Stimulated activated naive CD8-positive, alpha-beta T cell treated with anti-CD3 and anti-CD28 coated beads, Interleukin-15, Interleukin-2, amounts not matched to agents 100 ng/mL and 50 ng/mL, for 24 hours (primary cell): Measurements from ENCODE around the gene CCT7.
A peak's percentile ranks its signal among the peaks of the same experiment; 100 is the strongest.

ENCODE experiments used
- H3K27ac Mint-ChIP-seq: one replicate; pipeline ENCODE4 v1.8.0; 2021; ENCODE audit warnings: mild to moderate bottlenecking, mixed read lengths
- H3K27me3 Mint-ChIP-seq: one replicate; pipeline ENCODE4 v1.8.0; 2021; ENCODE audit warnings: mixed read lengths
- H3K36me3 Mint-ChIP-seq: one replicate; pipeline ENCODE4 v1.8.0; 2021; ENCODE audit warnings: low read depth, mixed read lengths
- H3K4me1 Mint-ChIP-seq: one replicate; pipeline ENCODE4 v1.8.0; 2021; ENCODE audit warnings: low read depth, mixed read lengths
- H3K4me3 Mint-ChIP-seq: one replicate; pipeline ENCODE4 v1.8.0; 2021; ENCODE audit warnings: mild to moderate bottlenecking, mixed read lengths
- H3K9me3 Mint-ChIP-seq: one replicate; pipeline ENCODE4 v1.8.0; 2021; ENCODE audit warnings: mixed read lengths

The CCT7 gene

GRCh38 chr2:73265298-73266060 is 31.4 kb downstream of the CCT7 start:
- H3K27ac Mint-ChIP-seq = no peak overlapping the region
- peaks cover 10% of the 10 kb centered on the region for H3K4me1 Mint-ChIP-seq
- peaks cover 36% of the 10 kb centered on the region for H3K36me3 Mint-ChIP-seq
- no peaks in the 10 kb centered on the region for H3K27me3 Mint-ChIP-seq
- no peaks in the 10 kb centered on the region for H3K9me3 Mint-ChIP-seq
- no peak overlapping the region for H3K4me3 Mint-ChIP-seq

DNA sequence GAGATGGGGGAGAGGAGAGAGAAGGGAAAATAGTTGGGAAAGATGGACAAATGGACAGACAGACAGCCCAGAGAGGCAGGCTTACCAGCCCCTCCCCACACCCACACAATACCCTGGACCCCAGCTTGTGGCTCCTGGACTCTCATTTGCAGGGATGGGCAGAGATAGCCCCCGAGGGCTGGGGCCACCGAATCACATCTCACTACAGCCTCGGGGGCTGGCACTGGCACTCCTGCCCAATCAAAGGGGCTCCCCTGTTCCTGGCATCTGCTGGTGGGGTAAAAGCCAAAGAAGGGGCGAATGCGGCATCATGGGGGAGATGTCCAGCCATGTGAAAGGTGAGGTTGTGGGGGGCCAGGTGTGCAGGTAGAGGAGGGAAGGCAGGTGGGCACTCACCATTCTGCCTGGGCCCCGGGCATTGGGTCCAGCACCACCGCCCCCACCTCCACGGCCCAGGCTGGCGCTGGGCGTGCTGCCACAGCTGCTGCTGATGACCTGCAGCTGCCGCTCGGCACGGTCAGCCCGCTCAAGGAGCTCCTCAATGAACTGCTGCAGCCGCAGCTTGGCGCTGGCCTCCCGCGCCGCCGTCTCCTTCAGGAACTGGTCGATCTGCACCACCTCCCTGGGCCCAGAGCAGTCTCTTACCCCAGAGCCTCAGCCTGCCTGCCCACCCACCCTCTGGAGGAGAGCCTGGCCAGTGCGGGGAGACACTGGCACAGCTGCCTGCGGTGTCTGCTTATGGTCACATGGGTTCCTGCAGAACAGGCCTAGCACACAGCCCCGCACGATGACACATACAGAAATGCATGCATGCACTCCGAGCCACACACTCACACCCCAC is 32.2 kb downstream of the CCT7 start:
- Mint-ChIP-seq H3K27me3 (no peaks in the 10 kb centered on the region), H3K36me3 (peaks cover 42% of the 10 kb centered on the region), H3K4me3 (no peak overlapping the region), H3K9me3 (no peaks in the 10 kb centered on the region), H3K27ac (no peak overlapping the region), H3K4me1 (peaks cover 10% of the 10 kb centered on the region)

GRCh38 chr2:73267008-73267407 is 32.9 kb downstream of the CCT7 start:
- peaks cover 36% of the 10 kb centered on the region for H3K36me3 Mint-ChIP-seq
- H3K9me3 Mint-ChIP-seq = no peaks in the 10 kb centered on the region
- no peaks in the 10 kb centered on the region for H3K27me3 Mint-ChIP-seq
- H3K4me3 Mint-ChIP-seq = no peak overlapping the region
- H3K27ac Mint-ChIP-seq = no peak overlapping the region
- H3K4me1 Mint-ChIP-seq = peaks cover 10% of the 10 kb centered on the region

- Mint-ChIP-seq H3K9me3 (no peaks in the 10 kb centered on the region), H3K4me3 (peak overlapping the region; percentile 25), H3K27me3 (no peaks in the 10 kb centered on the region), H3K27ac (no peak overlapping the region), H3K36me3 (peaks cover 30% of the 10 kb centered on the region), H3K4me1 (peaks cover 10% of the 10 kb centered on the region)
Observed at GRCh38 chr2:73268366-73268829, 34.3 kb downstream of the CCT7 start.

DNA sequence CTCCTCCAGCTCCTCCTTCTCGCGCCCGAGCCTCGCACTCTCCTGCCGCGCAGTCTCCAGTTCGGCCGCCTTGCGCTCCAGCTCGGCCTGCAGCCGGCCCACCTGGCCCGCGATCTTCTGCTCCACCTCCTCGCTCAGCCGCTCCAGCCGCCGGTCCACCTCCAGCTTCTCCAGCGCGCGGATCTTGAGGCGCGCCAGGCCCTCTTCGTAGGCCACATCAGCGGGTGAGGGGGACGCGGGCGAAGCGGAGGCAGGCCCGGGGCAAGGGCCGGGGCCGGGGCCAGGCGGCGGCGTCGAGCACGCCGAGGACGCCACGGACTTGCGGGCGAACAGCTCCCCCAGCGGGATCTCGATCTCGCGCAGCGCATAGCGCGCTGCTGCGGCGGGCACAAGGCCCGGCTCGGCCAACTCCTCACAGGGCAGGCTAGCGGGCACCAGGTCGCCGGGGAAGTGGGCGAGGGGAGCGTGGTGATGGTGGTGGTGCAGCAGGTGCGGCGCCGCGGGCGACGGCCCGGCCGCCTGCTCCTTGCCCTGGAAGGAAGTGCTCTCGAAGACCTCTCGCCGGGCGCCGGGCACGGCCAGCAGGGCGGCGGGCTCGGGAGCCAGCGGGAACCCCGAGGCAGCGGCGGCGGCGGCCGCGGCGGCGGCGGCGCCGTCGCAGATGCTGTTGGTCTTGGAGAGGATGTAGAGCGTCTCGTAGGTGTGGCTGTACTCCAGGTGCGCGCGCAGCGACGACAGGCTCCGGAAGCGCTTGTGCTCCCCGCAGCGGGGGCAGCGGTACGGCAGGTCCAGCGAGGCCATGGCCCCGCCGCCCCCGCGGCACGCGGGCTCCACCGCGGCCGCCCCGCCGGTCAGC is 35.0 kb downstream of the CCT7 start:
- Mint-ChIP-seq H3K36me3 (peaks cover 30% of the 10 kb centered on the region), H3K27me3 (no peaks in the 10 kb centered on the region), H3K4me3 (peak overlapping the region; percentile 25), H3K27ac (no peak overlapping the region), H3K4me1 (peaks cover 10% of the 10 kb centered on the region), H3K9me3 (no peaks in the 10 kb centered on the region)

- Mint-ChIP-seq H3K4me1 (peaks cover 10% of the 10 kb centered on the region), H3K36me3 (peaks cover 27% of the 10 kb centered on the region), H3K9me3 (no peaks in the 10 kb centered on the region), H3K27ac (no peak overlapping the region), H3K4me3 (no peak overlapping the region), H3K27me3 (no peaks in the 10 kb centered on the region)
Observed at GRCh38 chr2:73269686-73270465, 35.8 kb downstream of the CCT7 start.

DNA sequence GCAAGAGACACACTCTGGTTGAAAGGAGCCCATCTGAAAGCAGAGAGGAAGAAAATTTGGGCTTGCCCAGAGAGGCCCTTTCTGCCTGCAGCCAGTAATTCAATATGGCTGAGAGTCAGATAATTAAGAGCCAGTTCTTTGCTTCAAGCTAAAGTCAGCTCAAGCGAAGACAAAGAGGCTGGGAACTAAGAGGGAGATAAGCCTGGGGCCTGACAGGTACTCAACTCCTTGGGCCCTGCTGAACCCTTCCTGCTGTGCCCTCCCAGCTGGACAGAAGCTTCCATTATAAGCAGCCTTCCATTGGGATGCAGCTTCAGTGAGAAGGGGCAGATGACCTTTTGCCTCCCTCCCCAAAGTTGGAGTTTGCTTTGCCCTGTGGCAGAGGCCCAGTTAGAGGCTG is 38.2 kb downstream of the CCT7 start:
- H3K4me3 Mint-ChIP-seq = no peak overlapping the region
- H3K9me3 Mint-ChIP-seq = no peaks in the 10 kb centered on the region
- peaks cover 10% of the 10 kb centered on the region for H3K4me1 Mint-ChIP-seq
- no peak overlapping the region for H3K27ac Mint-ChIP-seq
- H3K36me3 Mint-ChIP-seq = peaks cover 35% of the 10 kb centered on the region
- H3K27me3 Mint-ChIP-seq = no peaks in the 10 kb centered on the region

- no peak overlapping the region for H3K4me3 Mint-ChIP-seq
- peaks cover 31% of the 10 kb centered on the region for H3K4me1 Mint-ChIP-seq
- no peaks in the 10 kb centered on the region for H3K9me3 Mint-ChIP-seq
- H3K36me3 Mint-ChIP-seq = peaks cover 45% of the 10 kb centered on the region
- no peaks in the 10 kb centered on the region for H3K27me3 Mint-ChIP-seq
- no peak overlapping the region for H3K27ac Mint-ChIP-seq
Observed at GRCh38 chr2:73279852-73280251, 45.7 kb downstream of the CCT7 start.

- H3K9me3 Mint-ChIP-seq = no peaks in the 10 kb centered on the region
- H3K27me3 Mint-ChIP-seq = no peaks in the 10 kb centered on the region
- peaks cover 44% of the 10 kb centered on the region for H3K4me1 Mint-ChIP-seq
- peaks cover 40% of the 10 kb centered on the region for H3K36me3 Mint-ChIP-seq
- H3K27ac Mint-ChIP-seq = no peak overlapping the region
- H3K4me3 Mint-ChIP-seq = no peak overlapping the region
Observed at GRCh38 chr2:73281244-73281643, 47.1 kb downstream of the CCT7 start.

DNA sequence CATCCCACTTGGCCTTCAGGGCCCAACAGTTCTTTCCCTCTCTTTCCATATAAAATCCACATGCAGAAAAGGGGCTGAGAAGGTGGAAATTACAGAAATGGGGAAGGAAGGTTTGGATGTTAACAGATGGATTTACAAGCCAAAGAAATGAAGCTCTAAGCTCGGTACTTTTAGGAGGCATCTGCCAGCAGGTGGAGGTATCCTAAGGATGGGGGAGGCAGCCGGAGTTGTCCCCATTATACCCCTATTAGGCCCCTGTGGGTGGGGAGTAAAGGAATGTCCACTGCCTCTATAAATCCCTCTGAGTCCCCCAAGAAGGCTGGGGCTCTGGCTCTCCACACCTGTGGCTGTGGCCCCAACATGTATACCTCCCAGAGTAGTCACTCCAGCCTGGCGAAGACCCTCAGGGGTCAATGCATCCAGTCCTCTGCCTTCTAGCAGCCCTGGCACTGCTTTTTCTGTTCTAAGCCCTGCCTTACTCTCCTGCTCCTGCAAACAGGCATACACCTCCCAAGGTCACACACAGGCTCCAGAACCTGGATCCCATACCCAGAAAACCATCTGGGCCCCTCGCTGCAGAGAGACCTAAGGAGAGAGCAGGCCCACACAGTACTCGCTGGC is 48.9 kb downstream of the CCT7 start:
- Mint-ChIP-seq H3K9me3 (no peaks in the 10 kb centered on the region), H3K27me3 (no peaks in the 10 kb centered on the region), H3K27ac (peak overlapping the region; percentile 91), H3K4me1 (peaks cover 44% of the 10 kb centered on the region), H3K4me3 (peak overlapping the region; percentile 91), H3K36me3 (peaks cover 24% of the 10 kb centered on the region)

GRCh38 chr2:73283545-73284295 is 49.6 kb downstream of the CCT7 start:
- Mint-ChIP-seq H3K9me3 (no peaks in the 10 kb centered on the region), H3K4me3 (peak overlapping the region; percentile 91), H3K27me3 (peaks cover 3% of the 10 kb centered on the region), H3K36me3 (peaks cover 17% of the 10 kb centered on the region), H3K4me1 (peaks cover 43% of the 10 kb centered on the region), H3K27ac (peak overlapping the region; percentile 91)

GRCh38 chr2:73284296-73285158 is 50.4 kb downstream of the CCT7 start, which contains the start of gene FBXO41:
TSS of gene FBXO41 (minus strand) at chr2:73284478. CDS start at chr2:73269630, 14,848 bp downstream.
- peaks cover 35% of the 10 kb centered on the region for H3K4me1 Mint-ChIP-seq
- H3K4me3 Mint-ChIP-seq = peak within 1 kb of the TSS; percentile 91
- H3K9me3 Mint-ChIP-seq = no peaks in the 10 kb centered on the region
- peaks cover 9% of the 10 kb centered on the region for H3K36me3 Mint-ChIP-seq
- H3K27ac Mint-ChIP-seq = peak within 1 kb of the TSS; percentile 91
- peaks cover 6% of the 10 kb centered on the region for H3K27me3 Mint-ChIP-seq
